Hematopoietic multipotent progenitor cell treated with erythropoietin and hydrocortisone succinate and interleukin-3 and kit ligand, for 15 days (in vitro differentiated cells): ENCODE measurements around the gene SLC6A3.
"Not testable (repeated sequence)": the region's sequence is repeated elsewhere in the genome, so short reads cannot be mapped to it uniquely, and the experiment has no call there.

Experiments used
- DNase-seq: peaks from one replicate; pipeline ENCODE4 v3.0.0-alpha.2; 2015; ENCODE audit warnings: low spot score

SLC6A3 gene

GRCh38 chr5:1463326-1464095 lies 18.3 kb upstream of the SLC6A3 start:
- DNase-seq, result no peak

GRCh38 chr5:1462358-1462757 lies 17.1 kb upstream of the SLC6A3 start:
- no peak for DNase-seq

GRCh38 chr5:1461396-1461795 lies 16.2 kb upstream of the SLC6A3 start:
- no peak for DNase-seq

- no peak for DNase-seq
Measured at GRCh38 chr5:1460054-1460682, 14.9 kb upstream of the SLC6A3 start.

GRCh38 chr5:1459435-1459834 lies 14.2 kb upstream of the SLC6A3 start:
- not testable (repeated sequence) for DNase-seq

GRCh38 chr5:1456110-1456881 lies 11.1 kb upstream of the SLC6A3 start:
- DNase-seq, result not testable (repeated sequence)

GRCh38 chr5:1453613-1454012 lies 8.4 kb upstream of the SLC6A3 start:
- DNase-seq, result no peak

GRCh38 chr5:1449081-1449630 lies 3.9 kb upstream of the SLC6A3 start:
- DNase-seq, result no peak

- DNase-seq, result no peak
Measured at GRCh38 chr5:1448511-1449011, 3.3 kb upstream of the SLC6A3 start.

GRCh38 chr5:1447671-1448361 lies 2.6 kb upstream of the SLC6A3 start:
- no peak for DNase-seq

GRCh38 chr5:1446602-1447343 lies 1.5 kb upstream of the SLC6A3 start:
- DNase-seq, result no peak

GRCh38 chr5:1445689-1446601 lies 705 bp upstream of the SLC6A3 start:
- DNase-seq, result no peak

GRCh38 chr5:1444361-1445189 lies 665 bp downstream of the SLC6A3 start:
- DNase-seq, result no peak

GRCh38 chr5:1443991-1444360 lies 1.3 kb downstream of the SLC6A3 start:
- DNase-seq, result no peak

- no peak for DNase-seq
Measured at GRCh38 chr5:1443171-1443570, 2.1 kb downstream of the SLC6A3 start.

GRCh38 chr5:1442222-1443145 lies 2.8 kb downstream of the SLC6A3 start:
- DNase-seq, result no peak

- no peak for DNase-seq
Measured at GRCh38 chr5:1441166-1441865, 3.9 kb downstream of the SLC6A3 start.
